WERI-Rb-1 (cell line): ENCODE data around the gene LYPD6B.

ENCODE experiments used
- DNase-seq: peaks from one replicate; pipeline ENCODE4 v3.0.0-alpha.2; 2020
- H3K27ac ChIP-seq: fragments of 250-450 bp; sonication (Bioruptor Pico); 2 replicates; pipeline ENCODE4 v1.5.1; 2020; ENCODE audit warnings: mild to moderate bottlenecking, moderate library complexity
- H3K27me3 ChIP-seq: fragments of 250-450 bp; sonication (Bioruptor Pico); 2 replicates; pipeline ENCODE4 v1.5.1; 2021; ENCODE audit warnings: mild to moderate bottlenecking, low read depth, moderate library complexity; ENCODE audit not compliant: insufficient read depth, severe bottlenecking
- H3K36me3 ChIP-seq: fragments of 250-450 bp; sonication (Bioruptor Pico); 2 replicates; pipeline ENCODE4 v1.5.1; 2020; ENCODE audit warnings: mild to moderate bottlenecking, moderate library complexity
- H3K4me3 ChIP-seq: 2 replicates; pipeline ENCODE4 v1.5.1; 2011; ENCODE audit warnings: low read depth, mild to moderate bottlenecking, control low read depth, low read length
- H3K9me3 ChIP-seq: fragments of 250-450 bp; sonication (Bioruptor Pico); 2 replicates; pipeline ENCODE4 v1.5.1; 2021; ENCODE audit warnings: mild to moderate bottlenecking, moderate library complexity; ENCODE audit not compliant: severe bottlenecking
- TF ChIP-seq, protein P1 (sequence below): IDR thresholded peaks from 2 replicates; pipeline ENCODE4 v1.5.1; 2011; ENCODE audit warnings: low read depth, mild to moderate bottlenecking, control low read depth, inconsistent platforms, low read length

The LYPD6B gene

GRCh38 chr2:149015501-149015900 lies 23.0 kb upstream of the LYPD6B start:
- H3K27ac ChIP-seq: no peak overlapping the region
- TF ChIP-seq, protein P1, sequence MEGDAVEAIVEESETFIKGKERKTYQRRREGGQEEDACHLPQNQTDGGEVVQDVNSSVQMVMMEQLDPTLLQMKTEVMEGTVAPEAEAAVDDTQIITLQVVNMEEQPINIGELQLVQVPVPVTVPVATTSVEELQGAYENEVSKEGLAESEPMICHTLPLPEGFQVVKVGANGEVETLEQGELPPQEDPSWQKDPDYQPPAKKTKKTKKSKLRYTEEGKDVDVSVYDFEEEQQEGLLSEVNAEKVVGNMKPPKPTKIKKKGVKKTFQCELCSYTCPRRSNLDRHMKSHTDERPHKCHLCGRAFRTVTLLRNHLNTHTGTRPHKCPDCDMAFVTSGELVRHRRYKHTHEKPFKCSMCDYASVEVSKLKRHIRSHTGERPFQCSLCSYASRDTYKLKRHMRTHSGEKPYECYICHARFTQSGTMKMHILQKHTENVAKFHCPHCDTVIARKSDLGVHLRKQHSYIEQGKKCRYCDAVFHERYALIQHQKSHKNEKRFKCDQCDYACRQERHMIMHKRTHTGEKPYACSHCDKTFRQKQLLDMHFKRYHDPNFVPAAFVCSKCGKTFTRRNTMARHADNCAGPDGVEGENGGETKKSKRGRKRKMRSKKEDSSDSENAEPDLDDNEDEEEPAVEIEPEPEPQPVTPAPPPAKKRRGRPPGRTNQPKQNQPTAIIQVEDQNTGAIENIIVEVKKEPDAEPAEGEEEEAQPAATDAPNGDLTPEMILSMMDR: no peak
- H3K4me3 ChIP-seq: no peak overlapping the region
- DNase-seq: no peak
- H3K27me3 ChIP-seq: peaks cover 13% of the 10 kb centered on the region
- no peaks in the 10 kb centered on the region for H3K9me3 ChIP-seq
- H3K36me3 ChIP-seq: no peaks in the 10 kb centered on the region

DNA sequence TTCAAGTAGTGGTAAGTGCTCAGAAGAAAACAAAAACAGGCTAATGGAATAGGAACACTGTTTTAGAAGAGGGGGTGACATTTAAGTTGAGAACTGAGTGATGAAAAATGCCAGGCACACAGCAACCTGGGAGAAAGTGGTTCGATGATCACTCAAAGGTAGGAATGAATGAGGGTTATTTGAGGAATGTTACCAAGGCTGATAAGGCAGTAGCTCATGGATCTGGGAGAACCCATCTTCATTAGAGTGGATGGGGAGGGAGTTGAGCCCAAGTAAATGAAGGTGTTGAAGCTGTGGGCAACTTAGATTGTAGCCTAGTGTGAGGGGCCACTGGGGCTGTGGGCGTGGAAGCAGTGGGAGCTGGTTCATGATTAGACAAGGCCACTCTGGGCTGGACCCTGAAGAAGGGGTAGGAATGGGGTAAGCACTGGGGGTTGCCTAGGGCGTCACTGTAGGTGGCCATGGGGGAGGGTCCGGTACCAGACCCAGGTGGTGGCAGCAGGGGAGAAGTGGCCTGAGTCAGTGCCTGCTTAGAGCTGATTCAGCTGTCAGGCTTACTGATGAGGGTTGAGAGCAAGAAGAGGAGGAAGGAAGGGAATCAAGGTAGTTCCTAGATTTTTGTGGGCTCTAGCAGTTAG lies 22.5 kb upstream of the LYPD6B start:
- Histone ChIP-seq H3K4me3 (no peak overlapping the region), H3K9me3 (no peaks in the 10 kb centered on the region), H3K27ac (no peak overlapping the region), H3K27me3 (peaks cover 16% of the 10 kb centered on the region), H3K36me3 (no peaks in the 10 kb centered on the region)
- TF ChIP-seq, protein P1: no peak
- no peak for DNase-seq

- Histone ChIP-seq H3K9me3 (no peaks in the 10 kb centered on the region), H3K4me3 (no peak overlapping the region)
- peak; percentile 66 for DNase-seq
Observed at GRCh38 chr2:149017116-149017985, 21.1 kb upstream of the LYPD6B start.

DNA sequence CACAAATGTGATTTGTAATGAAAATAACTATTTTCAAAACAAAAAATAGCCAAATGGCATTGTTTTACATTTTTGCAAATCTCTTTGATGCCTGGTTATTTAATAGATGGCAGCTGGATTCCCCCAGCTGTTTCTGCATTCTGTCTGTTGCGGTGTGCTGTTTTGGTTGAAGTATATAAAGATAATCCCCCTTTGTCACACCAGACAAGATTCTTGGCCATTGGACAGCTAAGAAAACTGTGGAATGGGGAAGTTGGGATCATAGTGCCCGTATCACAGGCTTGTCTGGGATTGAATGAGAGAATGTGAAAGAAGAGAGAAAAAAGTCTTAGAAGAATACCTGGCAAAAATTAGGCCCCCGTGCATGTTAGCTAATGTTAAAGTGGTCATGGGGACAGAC lies 19.5 kb upstream of the LYPD6B start:
- no peak for DNase-seq
- Histone ChIP-seq H3K36me3 (no peaks in the 10 kb centered on the region), H3K9me3 (no peaks in the 10 kb centered on the region), H3K27me3 (peaks cover 19% of the 10 kb centered on the region), H3K4me3 (no peak overlapping the region), H3K27ac (no peak overlapping the region)
- TF ChIP-seq, protein P1: no peak

More at GRCh38 chr2:149017116-149017985, 21.1 kb upstream of the LYPD6B start:
- H3K27ac ChIP-seq: no peak overlapping the region
- peaks cover 12% of the 10 kb centered on the region for H3K27me3 ChIP-seq
- TF ChIP-seq, protein P1: peak; percentile 75
- H3K36me3 ChIP-seq: no peaks in the 10 kb centered on the region

- Histone ChIP-seq H3K27ac (no peak overlapping the region), H3K4me3 (no peak overlapping the region), H3K27me3 (peaks cover 21% of the 10 kb centered on the region), H3K36me3 (no peaks in the 10 kb centered on the region), H3K9me3 (no peaks in the 10 kb centered on the region)
- TF ChIP-seq, protein P1: no peak
- DNase-seq: no peak
Observed at GRCh38 chr2:149019768-149020167, 18.7 kb upstream of the LYPD6B start.
